ENCODE data around the gene DCDC2C. TPM values are rescaled to one million over a fixed set of nuclear protein-coding genes. Genes with fewer than 3 reads are reported as not detected.

Gene DCDC2C
- total and polyA plus RNA-seq, 2 of the 4 experiments (the other 2 are of a cell fraction): not detected

- H2BK20ac ChIP-seq (ENCODE audit: low read depth, low read length): no peak overlapping the region
- H3K18ac ChIP-seq (ENCODE audit: low read depth, low read length): no peak overlapping the region
- ATAC-seq (ENCODE audit: low read depth) (no peak), DNase-seq (no peak)
- H3K9me3 ChIP-seq (ENCODE audit: control insufficient read depth, insufficient read depth, low read length): no peaks in the 10 kb centered on the region; the same call in 1 of the 2 replicates
- no peaks in the 10 kb centered on the region for H4K20me1 ChIP-seq (ENCODE audit: insufficient read depth, low read length)
- H2AK9ac ChIP-seq (replicated peaks; ENCODE audit: low read depth, low read length, poor library complexity): no peak overlapping the region
- no peak overlapping the region for H2BK5ac ChIP-seq (ENCODE audit: low read depth, low read length, poor library complexity, severe bottlenecking)
- no peaks in the 10 kb centered on the region for H3K36me3 ChIP-seq (ENCODE audit: control insufficient read depth, insufficient read depth, low read length)
- no peaks in the 10 kb centered on the region for H3K9me1 ChIP-seq (ENCODE audit: insufficient read depth, low read length)
- H2BK120ac ChIP-seq (ENCODE audit: low read depth, low read length): no peak overlapping the region
- intact Hi-C loops (cut with micrococcal nuclease): no loop called here
- no peak overlapping the region for H3K56ac ChIP-seq (ENCODE audit: extremely low read depth, insufficient read depth, low read length)
- dilution Hi-C loops (cut with HindIII; ENCODE audit: low sequenced_read_pairs, unreplicated experiment): no loop called here
- no peak overlapping the region for H3K23ac ChIP-seq (ENCODE audit: low read depth, low read length)
- CTCF ChIA-PET: interaction anchor here (0.5 to 0.6 kb wide), 2 partner anchors 16 to 43 kb away, joined by 3 read pairs; no protein-coding TSS in a partner anchor
- no peak overlapping the region for H3K4ac ChIP-seq (ENCODE audit: low read depth, low read length)
- no peak overlapping the region for H4K5ac ChIP-seq (ENCODE audit: low read depth, low read length)
- H3K4me3 ChIP-seq (ENCODE audit: insufficient read depth, low read depth, low read length): no peak overlapping the region
- H3K14ac ChIP-seq (replicated peaks; ENCODE audit: low read depth, low read length): no peak overlapping the region
- H4K91ac ChIP-seq (ENCODE audit: insufficient read depth, low read depth, low read length): no peak overlapping the region
- H3K9ac ChIP-seq (ENCODE audit: low read depth, low read length): no peak overlapping the region
- 21% methylated on average over 3 of the region's 7 CpGs; no CpG with 5 or more reads in 1 of the 2 experiments for WGBS, 2 experiments (ENCODE audit: extremely low coverage in 2 of 2, insufficient read length in 1 of 2)
- H3K27me3 ChIP-seq (ENCODE audit: control insufficient read depth, insufficient read depth, low read length): no peaks in the 10 kb centered on the region
- no peak overlapping the region for H4K8ac ChIP-seq (ENCODE audit: low read depth in 2 of 2, low read length in 2 of 2)
- TF ChIP-seq CHD1 (IDR thresholded peaks at IDR 0.05; ENCODE audit: low read depth, low read length) (no peak), MAZ (IDR thresholded peaks at IDR 0.05; ENCODE audit: borderline replicate concordance, low read depth, low read length) (no peak), BHLHE40 (IDR thresholded peaks at IDR 0.05; ENCODE audit: low read depth, low read length) (no peak), SMC3 (IDR thresholded peaks at IDR 0.05; ENCODE audit: low read depth, low read length) (no peak), FOS (IDR thresholded peaks at IDR 0.05; ENCODE audit: low read depth, low read length) (no peak), MXI1 (IDR thresholded peaks at IDR 0.05; ENCODE audit: borderline replicate concordance, low read depth, low read length) (no peak), CEBPB (IDR thresholded peaks at IDR 0.05; ENCODE audit: low read depth, low read length) (no peak), MAFK (IDR thresholded peaks at IDR 0.05; ENCODE audit: low read depth, low read length) (no peak), POLR2A (IDR thresholded peaks at IDR 0.05; ENCODE audit: low read depth, low read length) (no peak), CTCF (conservative IDR thresholded peaks at IDR 0.05; ENCODE audit: low read depth, low read length) (no peak), ELK1 (IDR thresholded peaks at IDR 0.05; ENCODE audit: borderline replicate concordance, low read depth, low read length) (no peak), USF2 (IDR thresholded peaks at IDR 0.05; ENCODE audit: low read depth, low read length) (no peak), RCOR1 (IDR thresholded peaks at IDR 0.05; ENCODE audit: insufficient replicate concordance, low read length) (no peak), RFX5 (IDR thresholded peaks at IDR 0.05; ENCODE audit: low read depth, low read length) (no peak), RAD21 (IDR thresholded peaks at IDR 0.05; ENCODE audit: low read length) (no peak), NFE2L2 (IDR thresholded peaks at IDR 0.05; ENCODE audit: low read depth, low read length) (no peak)
- POLR2A ChIA-PET (ENCODE audit: unreplicated experiment): no interaction called here
- no peaks in the 10 kb centered on the region for H3K79me1 ChIP-seq (ENCODE audit: low read depth in 1 of 2, low read length in 2 of 2)
- BruUV-seq (replicated peaks): no TSS peak
- H2AK5ac ChIP-seq (ENCODE audit: low read depth, low read length): no peak overlapping the region
- in situ Hi-C loops (cut with MboI; ENCODE audit: low sequenced_read_pairs): no loop called here
- H3K27ac ChIP-seq (ENCODE audit: insufficient read depth, low read length): no peak overlapping the region
- H3K4me2 ChIP-seq (ENCODE audit: low read depth, low read length): no peak overlapping the region
- no peak overlapping the region for H2AFZ ChIP-seq (replicated peaks; ENCODE audit: low read length, poor library complexity)
- no peaks in the 10 kb centered on the region for H3K4me1 ChIP-seq (ENCODE audit: control insufficient read depth, insufficient read depth, low read length)
- H2BK15ac ChIP-seq (ENCODE audit: low read depth, low read length): no peak overlapping the region
These were observed 166.8 kb downstream of the DCDC2C start for GRCh38 chr2:3870222-3870621.
